Right lung (tissue), 5 donors: Measurements from ENCODE around the gene PGC. TPM values are rescaled to one million over a fixed set of nuclear protein-coding genes. Genes with fewer than 3 reads are reported as not detected.

ENCODE experiments used
- DNase-seq, 2 donors: peaks; one replicate each; pipeline ENCODE4 v3.0.0-alpha.2; 2013
- polyA plus RNA-seq, 5 donors: library from polyadenylated mRNA; unstranded; fragments of 120-200 nt; gene quantifications; one replicate each; pipeline versions ENCODE4 v1.2.1 to v1.2.3, GENCODE V29; 2013; ENCODE audit warnings: inconsistent platforms in 1 of 5, low replicate concordance in 1 of 5; ENCODE audit not compliant: insufficient read length in 5 of 5, insufficient read depth in 1 of 5

PGC gene
- polyA plus RNA-seq, 5 donors = 5.4 to 10.5 (median 6.6) TPM

DNA sequence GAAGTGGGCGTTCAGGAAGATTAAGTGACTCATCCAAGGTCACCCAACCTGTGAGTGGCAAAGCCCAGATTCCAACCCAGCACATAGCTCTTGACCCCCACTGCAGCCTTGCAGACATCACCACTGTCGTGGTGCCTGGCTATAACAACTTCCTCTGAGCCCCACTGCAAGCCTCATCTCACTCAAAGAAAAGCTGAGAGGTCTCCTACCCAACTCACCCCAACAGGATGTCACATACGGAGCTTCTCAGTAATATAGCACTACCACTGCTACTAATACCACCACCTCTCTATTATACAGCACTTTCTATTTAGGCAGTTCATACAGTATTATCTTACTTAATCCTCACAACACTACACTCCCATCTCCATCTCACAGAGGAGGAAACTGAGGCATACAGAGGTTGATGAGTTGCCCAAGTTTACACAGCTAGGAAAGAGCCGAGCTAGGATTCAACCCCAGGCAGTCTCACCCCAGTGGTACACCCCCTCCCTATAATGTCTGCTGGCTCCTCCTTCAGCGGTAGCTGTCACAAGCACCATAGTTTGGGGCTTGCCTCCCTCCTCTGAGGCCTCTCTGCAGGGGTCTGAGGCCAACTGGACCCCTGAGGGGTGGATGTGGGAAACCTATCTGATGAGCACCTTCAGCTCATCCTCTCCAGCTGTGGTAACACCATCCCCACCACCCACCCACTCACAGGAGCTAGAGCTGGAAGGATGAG, 31.2 kb downstream of the PGC start:
- DNase-seq = no peak

DNA sequence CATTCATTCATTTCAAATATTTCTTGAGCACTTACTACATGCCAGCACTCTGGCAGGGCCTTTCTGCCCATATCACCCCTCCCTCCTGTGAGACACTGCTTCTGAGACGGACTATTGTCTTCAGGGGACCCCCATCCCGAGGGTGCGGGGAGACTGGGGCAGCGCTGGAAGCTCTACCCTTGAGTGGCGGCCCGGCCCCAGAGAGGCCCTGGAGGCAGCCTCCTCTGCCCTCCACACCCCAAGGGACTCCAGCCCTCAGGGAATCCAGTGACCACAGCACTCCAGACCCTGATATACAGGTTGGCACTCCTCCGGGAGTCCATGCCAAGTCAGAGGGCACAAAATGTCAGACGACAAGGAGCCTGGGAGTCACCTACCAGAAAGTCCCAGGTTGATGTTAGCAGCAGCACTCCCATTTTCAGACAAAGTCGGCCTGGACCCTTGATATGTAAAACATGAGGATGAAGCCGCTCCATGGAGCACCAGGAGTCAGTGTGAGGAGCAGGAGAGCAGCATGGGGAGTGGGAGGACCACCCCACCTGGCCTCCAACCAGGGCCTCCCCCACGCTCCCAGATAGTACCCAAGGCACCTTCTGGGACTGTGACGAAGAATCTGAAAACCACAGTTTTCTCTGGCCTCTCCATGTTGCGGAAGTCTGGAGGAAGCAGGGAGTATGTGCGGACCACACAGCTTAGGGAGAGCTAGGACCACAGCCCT, 32.5 kb downstream of the PGC start:
- DNase-seq = no peak

- no peak for DNase-seq
Observed at GRCh38 chr6:41713650-41714291, 33.4 kb downstream of the PGC start.

GRCh38 chr6:41713159-41713649, 34.0 kb downstream of the PGC start:
- DNase-seq = no peak

DNA sequence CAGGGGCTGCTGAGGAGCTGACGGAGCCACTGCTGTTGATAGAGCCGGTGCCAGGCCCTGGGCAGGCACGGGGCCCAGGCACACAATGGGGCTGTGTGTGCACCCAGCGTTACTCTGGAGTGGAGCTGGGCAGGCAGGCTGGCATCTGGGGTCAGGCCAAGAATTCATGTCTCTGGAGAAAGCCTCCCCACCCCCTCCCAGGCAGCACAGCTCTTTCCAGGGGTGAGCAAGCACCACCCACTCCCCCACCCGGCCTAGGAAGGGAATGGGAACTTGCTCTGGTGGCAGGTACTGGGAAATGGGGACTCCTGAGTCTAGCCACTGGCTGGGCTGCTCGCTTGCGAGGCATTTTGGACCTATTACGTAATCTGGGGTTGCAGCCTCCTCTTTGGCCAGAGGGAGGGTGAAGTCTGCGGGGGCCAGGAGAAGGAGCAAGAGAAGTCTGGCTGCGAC, 34.5 kb downstream of the PGC start:
- peak in 1 of 2 donors; percentile 25 for DNase-seq

DNA sequence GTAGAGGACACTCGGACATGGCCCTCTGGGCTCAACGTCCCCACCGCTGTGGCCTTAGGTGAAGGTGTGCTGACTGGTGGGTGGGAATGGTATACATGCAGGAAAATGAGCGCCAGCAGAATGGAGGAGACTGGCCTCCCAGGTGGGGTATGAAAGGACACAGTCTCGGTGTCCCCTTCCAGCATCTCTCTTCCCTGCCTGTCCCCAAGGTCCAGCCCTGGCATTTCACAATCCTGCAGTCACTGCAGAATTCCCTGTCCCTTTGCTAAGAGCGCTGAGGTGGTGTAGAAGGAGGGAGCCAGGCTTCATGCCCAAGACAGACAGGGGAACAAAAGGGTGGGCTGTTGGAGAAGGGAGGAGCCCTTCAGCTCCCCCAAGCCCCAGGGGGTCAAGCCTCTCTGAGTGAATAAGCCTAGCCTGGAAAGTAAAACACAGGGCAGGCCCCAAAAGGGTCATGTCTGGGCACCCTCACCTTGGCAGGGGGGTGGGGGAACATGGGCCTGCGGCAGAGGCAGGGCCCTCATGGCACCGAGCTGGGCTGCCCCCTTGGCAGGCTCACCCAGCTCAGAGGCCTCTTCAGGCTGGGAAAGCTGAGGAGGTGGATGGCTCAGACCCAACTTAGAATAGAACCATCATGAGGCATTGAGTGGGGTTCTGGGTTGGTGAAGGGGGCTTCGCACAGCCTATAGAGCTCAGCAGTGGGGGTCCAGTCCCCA, 35.7 kb downstream of the PGC start:
- DNase-seq = no peak

GRCh38 chr6:41709375-41709774, 37.8 kb downstream of the PGC start:
- no peak for DNase-seq

- no peak for DNase-seq
Observed at GRCh38 chr6:41708856-41709255, 38.3 kb downstream of the PGC start.

- DNase-seq = no peak
Observed at GRCh38 chr6:41707565-41708200, 39.5 kb downstream of the PGC start.

DNA sequence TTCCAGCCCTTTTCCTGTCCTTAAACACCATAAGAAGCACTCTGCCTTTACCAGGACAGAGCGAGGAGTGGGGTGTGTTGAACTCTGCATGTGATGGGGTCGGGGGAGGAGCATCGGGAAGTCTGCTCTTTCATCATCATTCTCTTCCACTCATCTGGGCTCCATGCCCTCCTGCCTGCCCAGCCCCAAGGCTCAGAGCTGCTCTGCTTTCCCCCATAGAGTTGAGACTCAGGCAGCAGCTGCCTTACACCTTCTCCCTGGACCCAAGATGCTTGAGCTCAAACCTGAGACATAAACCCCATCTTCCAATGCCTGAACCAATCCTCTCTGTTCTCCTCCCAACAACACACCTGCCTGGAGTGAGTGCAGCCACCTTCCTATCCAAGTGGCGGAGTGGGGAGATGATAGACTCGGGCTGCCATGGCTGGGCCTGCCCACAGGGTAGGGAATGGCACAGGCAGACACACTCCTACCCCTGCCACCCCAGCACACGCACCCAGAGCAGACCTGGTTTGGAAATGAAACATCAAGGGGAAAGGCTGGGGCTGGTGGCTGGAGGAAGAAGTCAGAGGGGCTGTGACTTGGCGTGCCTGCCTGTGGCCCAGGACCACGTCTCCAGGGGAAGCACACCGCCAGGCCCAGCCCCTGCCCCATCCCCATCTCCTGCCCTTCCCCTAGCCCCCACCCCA, 40.2 kb downstream of the PGC start:
- no peak for DNase-seq

DNA sequence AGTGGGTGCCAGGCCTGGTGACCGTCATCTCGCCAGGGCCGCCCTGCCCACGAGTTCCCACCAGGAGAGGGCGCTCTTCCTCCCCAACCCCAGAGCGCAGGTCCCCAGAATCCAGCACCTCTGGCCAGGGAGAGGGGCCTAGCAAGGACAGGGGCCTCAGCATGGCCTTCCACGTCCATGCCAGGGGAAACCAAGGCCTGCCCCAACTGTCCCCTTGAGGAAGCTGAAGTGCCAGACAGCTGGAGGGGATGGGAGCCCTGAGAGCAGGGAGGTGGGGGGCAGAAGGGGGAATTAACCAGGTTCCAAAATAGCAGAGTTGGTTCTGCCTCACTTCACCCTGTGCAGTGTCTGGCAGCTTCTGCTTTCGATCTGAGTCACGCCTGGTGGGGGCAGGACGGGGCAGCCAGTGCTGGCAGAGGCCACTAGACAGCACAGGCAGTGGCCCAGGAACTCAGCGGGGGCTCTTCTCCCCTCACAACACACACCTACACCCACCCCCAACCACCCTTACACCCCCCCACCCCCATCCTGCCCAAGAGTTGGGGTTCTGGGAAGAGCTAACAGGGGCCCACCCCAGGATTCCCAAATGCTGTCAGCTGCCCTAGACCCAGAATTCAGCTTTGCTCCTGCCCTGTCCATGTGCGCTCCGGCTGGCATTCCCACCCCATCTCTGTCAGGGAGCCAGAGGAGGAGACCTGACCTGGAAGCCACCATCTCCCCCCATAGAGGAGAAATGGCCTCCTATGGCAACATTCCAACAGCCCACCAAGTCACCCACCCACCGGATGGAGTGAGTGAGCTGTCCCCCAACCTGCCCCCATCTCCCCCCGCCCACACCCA, 41.0 kb downstream of the PGC start:
- DNase-seq = no peak

- DNase-seq = no peak
Observed at GRCh38 chr6:41705311-41705995, 41.7 kb downstream of the PGC start.

DNA sequence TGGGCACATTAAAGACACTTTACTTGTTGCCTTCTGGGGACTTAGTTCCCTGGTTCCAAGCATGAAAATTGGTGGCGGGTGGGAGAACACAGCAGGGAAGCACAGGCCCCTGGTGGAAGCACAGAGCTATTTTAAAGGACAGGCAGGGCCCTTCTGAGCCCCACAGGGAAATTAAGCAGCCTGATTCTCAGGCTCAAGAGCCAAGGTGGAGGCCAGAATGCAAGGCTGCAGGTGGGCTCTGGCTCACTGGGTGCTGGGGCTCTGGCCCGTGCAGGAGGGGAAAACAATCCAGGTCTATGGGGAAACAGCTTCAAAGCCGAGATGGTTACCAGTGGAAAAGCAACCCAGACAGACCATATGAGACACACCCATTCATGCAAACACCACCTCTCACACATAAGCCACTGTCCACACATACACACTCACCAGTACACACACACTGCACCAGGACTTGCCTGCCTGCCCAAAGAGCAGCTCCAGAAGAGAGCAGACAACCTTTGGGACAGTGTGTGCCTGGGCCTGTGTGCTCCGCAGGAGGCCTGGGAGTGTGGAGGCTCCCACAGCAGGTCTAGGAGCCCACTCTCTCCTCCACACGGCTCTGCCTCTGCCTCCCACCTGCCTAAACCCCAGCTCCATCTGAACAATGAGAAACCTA, 42.4 kb downstream of the PGC start:
- no peak for DNase-seq

DNA sequence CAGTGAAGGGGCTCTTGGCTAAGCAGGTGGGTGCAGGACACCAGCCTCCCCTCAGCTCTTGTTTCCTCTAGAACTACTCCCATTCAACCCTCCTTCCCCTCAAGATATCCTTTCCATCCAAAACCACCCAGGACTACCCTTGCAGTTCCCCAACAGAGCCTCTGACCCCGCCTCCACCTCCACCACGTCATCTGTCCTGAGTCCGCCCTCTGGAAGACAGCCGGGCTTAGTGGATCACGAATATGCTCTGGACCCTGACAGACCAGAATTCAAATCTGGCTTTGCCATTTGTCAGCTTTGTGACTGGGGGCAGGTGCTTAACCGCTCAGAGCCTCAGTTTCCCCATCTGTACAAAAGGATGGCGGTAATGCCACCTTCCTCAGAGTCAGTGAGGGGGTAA, 43.2 kb downstream of the PGC start:
- no peak for DNase-seq

DNA sequence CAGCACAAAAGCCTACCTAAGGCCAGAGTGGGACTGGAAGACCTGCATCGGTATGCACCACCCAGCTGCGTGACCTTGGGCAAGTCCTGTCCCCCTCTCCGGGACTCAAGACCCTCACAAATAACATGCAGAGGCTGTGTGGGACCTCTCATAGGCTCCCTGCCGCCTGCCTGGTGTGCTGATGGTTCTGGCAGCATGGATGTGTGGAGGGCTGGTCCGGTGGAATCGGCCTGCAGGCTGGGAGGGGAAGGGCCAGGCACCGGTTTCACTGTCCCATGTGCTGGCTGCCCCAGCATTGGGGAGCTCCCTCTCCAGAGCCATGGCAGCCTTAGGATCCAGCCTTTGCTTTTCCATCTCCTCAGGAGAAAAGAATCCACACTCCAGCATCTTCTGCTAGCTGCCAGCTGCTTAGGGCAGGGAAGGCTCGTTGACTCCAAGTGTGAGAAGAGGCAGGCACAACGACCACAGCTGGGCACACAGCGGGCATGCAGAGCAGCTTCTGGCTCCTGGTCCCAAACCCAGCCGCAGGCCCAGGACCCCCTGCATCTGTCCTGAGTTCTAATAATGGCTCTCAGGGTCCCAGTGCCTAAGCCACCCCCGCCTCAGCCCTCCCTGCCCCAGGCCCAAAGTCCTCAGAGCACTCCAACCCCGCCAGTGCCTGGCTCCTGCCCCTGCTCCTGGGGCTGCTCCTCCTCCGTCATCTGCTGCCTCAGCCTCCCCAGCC, 44.3 kb downstream of the PGC start:
- DNase-seq = no peak

- no peak for DNase-seq
Observed at GRCh38 chr6:41702089-41702745, 45.0 kb downstream of the PGC start.
